ENCODE measurements around the gene WDR87.

DNA sequence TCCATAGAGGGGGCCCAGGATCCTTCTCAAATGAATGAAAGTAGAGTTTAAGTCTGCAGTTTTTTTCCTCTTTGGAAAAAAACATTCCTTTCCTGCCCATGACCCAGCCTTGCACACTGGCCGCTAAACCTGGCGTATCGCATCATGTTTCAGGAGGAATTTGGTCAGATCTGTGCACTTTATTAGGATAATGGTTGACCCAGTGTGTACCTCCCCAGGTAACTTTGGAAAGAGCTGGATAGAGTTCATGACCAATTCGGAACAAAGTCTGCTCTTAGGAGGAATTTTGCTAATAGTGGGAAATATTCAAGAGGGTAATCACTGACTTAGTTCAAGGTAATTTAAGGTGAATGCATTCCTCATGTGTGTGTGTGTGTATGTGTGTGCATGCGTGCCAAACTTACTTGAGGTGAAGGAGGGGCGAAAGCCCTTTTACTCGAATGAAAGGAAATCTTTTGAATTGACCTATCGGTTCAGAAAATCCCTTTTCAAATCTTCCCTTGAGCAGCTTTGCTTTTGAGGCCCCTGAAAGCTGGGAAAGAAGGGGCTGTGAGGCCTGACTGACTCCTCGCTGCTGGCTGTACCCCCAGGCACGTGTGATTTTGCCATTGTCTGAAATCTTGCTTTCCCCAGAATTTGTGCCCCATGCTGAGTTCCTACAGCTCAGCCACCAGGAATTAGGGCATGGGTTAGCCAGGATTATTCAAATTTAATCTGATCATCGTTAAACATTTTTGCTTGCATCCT is 47.0 kb upstream of the WDR87 start:
- TF ChIP-seq POLR2AphosphoS5 (IDR thresholded peaks at IDR 0.05; ENCODE audit: low read depth, low read length) (no peak), TAF1 (IDR thresholded peaks at IDR 0.05; ENCODE audit: borderline replicate concordance, insufficient read depth, low read length) (no peak)
